ENCODE data around the gene ASPDH.
A peak's percentile ranks its signal among the peaks of the same experiment; 100 is the strongest.

Gene ASPDH

DNA sequence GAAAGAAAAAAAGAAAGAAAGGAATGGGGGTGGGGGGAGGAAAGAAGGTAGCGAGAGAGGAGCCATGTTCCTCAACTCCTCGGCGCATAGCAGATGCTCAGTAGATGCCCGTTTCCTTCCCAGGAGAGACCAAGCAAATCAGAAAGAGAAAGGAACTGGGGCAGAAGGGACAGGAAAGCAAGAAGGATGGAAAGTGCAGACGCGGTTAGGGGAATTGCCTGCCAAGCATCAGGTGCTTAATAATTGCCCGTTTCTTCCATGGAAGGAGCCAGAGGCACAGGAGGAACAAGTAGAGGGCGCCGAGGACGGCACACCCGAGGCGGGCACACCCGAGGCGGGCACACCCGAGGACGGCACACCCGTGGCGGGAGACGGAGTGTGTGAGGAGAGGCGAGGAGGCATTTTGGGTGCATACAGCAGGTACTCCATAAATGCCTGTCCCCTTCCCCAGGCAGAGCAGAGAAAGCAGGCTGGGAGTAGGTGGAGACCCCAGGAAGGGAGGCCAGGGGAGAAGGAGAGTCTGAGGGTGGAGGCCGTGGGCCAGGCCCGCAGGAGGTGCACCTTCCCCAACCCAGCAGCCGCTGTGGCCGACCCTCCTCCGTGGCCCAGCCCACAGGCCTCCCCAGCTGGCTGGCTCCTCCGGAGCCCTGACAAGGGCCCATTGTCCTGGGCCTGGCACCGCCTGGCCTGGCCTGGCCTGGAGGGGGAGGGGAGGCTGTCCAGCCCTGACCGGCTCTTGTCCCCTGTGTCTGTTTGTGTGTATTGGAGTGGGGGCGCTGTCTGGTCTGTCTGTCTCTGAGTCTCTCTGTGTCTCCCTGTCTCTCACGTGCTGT is 17.3 kb downstream of the ASPDH start:
- no peak for DNase-seq (ENCODE audit: low read depth)

DNA sequence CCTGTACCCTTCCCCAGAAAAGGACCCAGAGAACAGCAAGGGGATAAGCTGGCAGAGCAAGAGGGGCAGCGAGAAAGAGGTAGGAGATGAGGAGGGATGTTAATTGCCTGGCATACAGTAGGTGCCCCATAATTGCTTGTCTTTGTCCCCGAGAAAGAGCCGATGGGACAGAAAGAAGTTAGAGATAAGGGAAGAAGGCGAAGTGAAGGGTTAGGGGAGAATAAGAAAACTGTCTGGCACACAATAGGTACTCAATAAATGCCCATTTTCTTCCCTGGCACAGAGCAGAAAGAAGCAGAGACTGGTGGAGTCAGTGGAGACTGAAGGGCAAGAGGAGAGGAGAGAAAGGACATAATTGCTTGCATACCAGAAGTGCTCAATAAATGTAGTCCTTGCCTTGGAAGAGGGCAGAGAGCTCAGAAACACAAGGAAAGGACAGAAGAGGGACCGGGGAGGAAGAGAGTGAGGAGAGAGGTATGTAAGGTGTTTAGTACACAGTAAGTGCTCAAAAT is 18.6 kb downstream of the ASPDH start:
- no peak for DNase-seq (ENCODE audit: low read depth)

DNA sequence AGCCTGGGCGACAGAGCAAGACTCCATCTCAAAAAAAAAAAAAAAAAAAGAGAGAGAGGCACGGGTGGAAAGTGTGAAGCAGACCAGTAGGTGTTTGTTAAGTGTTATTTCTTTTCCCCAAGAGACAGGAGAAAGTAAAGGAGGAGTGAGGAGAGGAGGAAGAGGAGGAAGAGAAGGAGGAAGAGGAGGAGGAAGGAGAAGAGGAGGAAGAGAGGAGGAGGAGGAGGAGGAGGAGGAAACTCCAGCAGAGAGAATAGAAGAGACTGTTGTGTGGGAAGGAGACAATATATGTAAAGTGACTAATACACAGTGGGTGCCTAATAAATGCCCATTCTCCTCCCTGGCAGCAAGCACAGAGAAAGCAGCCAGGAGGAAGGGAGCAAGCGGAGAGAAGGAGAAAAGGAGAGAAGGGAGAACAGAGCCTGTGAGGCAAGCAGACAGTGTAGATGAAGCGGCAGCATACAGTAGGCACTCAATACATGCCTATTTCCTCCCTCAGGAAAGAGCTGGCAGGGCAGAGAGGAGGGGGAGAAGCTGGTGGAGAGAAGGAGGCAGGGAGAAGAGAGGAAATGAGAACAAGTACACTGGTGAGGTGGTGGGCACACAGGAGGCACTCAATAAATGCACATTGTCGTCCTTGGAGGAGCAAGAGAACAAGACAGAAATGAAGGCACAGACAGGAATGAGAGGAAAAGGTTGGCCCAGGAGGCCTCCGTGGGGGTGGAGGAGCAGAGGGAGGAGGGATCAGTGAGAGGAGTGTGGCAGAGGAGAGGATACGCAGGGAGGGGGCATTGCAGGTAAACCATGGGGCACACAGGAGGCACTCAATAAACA is 19.3 kb downstream of the ASPDH start:
- no peak for DNase-seq (ENCODE audit: low read depth)

DNA sequence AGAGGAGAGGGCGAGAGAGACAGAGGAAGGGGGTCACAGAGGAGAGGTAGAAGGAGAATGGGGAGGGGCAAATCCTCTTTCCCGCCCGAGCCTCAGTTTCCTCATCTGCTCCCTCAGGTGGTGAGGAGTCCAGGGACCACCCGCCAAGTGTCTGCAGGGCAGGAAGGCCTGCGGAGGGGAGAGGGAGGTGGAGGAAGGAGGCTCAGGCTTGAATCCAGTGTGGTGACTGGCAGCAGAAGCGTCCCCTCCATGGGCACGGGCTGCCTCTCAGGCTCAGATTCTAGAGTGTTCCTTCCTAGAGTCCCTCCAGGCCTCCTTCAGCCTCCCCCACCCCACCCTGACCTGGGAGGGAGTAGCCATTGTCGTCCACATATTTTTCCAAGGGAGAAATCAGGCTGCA is 20.5 kb downstream of the ASPDH start:
- no peak for DNase-seq (ENCODE audit: low read depth)

DNA sequence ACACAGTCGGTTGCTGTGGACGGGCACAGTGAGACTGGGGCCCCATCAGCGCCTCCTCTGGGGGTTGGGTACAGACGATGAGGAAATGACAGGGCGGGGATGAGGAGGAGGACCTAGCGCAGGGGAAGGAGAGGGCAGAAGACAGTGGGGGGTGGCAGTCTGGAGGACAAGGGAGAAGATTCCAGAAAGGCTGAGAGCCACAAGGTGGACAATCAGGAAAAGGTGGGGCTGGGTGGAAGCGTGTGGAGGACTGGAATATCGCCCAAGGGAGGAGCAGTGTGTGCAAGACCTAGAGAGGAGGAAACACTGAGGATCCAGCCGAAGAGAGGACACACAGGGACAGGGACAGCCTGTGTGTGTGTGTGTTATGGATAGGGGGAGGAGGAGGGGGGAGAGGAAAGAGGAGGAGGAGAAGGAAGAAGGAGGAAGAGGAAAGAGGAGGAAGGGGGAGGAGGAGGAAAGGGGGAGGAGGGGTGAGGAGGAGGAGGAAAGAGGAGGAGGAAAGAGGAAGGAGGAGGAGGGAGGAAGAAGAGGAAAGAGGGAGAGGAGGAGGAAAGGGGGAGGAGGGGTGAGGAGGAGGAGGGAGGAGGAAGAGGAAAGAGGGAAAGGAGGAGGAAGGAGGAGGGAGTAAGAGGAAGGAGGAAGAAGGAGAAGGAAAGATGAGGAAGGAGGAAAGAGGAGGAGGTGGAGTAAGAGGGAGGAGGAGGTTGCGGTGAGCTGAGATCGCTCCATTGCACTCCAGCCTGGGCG is 21.2 kb downstream of the ASPDH start:
- no peak for DNase-seq (ENCODE audit: low read depth)

DNA sequence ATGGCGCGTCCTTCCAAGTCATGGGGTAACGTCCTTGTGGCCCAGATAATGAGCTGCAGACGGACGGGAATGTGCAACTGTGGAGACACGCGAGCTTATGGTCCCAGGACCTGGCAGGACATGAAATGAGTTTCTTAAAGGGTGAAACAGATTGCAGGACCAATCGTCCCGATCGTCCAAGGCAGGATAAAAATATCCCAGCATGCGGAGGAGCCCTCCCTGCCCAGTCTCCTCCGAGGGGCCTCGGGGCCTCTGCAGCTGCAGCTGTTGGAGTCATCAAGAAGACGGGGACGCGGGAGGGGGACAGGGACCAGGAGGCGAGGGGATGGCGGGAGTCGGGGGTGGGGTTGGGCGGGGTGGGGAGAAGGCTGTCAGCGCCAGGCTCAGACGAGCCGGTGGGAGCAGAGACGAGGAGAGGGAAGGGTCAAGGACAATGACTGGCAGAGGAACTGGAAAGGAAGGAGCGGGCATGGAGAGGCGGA is 22.7 kb downstream of the ASPDH start:
- DNase-seq (ENCODE audit: low read depth): no peak

DNA sequence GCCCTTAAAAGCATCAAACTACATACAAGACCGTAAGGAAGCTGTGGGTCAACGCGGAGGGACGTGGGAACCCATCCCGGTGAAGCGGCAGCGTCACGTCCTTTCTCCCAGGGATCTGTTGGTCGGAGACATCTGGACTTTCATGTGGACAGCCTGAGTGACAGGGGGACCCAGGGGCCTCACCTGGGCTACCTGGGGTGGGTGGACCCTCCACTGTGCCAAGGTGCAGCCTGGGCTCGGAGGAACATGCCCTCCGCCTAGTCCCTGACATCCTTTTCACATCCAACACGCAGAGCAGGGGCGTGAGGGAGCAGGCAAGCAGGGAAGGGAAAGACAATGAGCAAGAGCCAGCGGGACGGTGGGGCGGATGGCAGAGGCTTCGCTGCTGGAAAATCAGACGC is 23.3 kb downstream of the ASPDH start:
- DNase-seq (ENCODE audit: low read depth): no peak

DNA sequence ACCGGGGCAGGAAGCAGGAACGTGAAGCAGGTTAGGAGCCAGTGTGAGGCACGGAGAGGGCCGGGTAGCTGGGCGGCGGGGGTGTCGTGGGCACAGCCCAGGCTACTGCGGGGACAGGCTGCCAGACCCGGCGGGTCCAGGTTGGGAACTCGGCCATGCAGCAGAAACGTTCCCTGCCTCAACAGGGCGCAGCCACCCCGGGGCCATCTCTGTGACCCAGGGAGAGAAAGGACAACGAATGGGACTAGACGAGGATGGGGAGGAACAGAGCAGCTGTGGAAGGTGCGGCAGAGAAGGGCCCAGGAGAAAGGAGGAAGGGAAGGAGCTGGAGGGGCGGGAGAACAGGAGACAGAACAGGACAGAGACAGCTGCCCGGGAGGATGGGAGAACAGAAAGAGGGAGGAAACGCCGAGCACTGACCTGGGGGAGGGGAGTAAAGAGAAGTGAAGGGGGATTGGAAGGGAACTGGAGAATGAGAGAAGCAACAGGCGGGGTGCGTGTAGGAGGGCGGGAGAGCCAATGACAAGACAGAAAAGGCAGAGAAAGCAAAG is 24.2 kb downstream of the ASPDH start:
- no peak for DNase-seq (ENCODE audit: low read depth)

DNA sequence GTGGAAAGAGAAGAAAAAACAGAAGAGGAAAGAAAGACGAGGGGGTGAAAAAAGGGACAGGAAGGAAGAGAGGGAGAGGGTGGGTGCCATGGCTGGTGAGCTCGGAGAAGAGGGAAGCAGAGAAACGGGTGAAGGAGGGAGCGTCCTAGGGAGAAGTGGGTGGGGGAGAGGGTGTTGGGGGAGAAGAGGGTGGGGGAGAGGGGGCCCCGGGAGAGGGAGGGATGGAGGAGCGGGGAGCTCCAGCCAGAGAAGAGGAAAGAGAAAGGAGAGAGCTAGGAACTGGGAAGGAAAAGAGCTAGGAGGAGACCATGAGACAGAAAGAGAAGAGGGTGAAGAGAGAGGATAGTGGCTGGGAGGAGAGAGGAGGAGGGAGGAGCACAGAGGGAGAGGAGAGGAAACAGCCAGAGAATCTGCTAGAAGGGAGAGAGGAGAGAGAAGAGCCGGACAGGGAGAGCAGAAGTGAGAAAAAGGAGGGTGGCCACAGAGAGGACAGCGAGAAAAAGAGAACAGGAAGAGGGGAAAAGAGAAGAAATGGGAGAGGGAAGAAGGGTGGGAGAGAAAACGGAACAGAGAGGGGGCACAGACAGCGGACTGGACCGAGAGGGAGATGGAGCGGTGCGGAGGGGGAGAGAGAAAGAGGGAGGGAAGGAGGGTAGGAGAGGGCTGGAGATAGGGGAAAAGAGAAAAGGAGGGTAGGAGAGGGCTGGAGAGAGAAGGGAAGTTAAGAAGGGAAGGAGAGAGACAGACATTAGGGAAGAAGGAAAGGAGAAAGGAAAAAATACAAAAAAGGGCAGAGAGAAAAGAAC is 25.1 kb downstream of the ASPDH start:
- DNase-seq (ENCODE audit: low read depth): no peak

DNA sequence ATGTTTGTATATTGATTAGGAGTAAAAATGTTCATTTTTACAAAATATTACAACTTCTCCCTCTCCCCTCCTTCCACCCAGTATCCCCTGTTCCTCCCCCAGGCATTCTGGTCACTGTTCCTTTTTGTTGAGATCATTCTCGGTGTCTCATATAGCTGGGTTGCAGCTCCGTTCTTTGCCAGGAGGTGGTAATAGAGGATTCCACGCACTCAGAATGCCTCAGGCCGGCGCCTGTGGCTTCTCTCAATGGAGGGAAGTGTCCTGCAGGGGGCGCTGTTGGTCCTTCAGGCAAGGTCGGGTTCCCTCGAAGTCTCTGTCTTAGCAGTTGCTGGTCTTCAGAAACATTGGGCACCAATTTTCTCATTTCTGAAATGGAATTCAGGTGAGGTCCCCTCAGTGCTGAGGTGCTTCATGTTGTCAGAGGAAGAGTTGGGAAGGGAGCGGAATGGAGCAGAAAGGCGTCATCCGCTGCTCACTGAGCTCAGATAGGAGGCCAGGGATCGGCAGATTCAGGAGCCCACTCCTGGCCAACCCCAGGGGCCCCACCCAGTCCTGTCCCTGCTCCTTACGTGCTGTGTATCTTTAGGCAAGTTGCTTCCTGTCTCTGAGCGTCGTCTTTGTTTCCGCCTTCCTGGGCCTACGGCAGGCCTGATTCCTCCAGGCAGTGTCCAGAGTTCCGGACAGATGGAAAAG is 26.7 kb downstream of the ASPDH start:
- DNase-seq (ENCODE audit: low read depth): no peak

DNA sequence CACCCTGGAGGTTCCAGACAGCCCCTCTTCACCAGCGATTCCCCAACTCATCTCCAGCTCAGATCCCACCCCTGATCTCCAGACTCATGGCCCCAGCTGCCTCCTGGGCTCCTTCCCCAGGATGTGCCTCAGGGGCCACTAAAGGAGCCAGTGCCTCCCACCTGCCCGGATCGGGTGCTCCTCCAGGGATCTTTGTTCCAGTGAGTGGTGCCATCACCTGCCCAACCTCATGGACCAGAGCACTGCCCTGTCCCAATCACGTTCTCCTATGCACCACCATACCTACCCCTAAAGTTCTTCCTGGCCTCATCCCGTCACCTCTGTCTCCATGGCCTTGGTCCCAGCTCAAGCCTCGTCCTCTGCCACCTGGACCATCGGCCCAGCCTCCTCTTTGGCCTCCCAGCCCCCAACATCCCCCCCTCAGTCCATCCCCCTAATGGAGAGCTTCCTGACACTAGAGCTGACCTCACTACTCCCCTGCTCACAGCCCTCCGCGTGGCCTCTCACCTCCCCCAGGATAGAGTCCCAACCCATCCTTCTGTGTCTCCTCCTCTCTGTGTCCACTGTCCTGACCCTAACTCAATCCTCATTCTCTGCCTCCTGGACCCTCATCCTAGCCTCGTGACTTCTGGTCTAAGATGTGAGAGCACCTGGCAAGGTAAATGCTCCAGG is 28.3 kb downstream of the ASPDH start:
- no peak for DNase-seq (ENCODE audit: low read depth)

DNA sequence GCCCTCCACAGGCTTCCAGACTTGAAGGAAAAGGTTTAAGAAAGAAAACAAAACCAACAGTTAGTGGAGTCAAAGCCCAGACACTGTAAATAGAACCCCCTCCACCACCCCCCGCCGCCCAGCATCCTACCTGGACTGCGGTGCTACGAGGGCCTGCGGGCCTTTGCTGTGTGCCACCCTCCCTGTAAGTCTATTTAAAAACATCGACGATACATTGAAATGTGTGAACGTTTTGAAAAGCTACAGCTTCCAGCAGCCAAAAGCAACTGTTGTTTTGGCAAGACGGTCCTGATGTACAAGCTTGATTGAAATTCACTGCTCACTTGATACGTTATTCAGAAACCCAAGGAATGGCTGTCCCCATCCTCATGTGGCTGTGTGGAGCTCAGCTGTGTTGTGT is 30.8 kb downstream of the ASPDH start:
- DNase-seq (ENCODE audit: low read depth): no peak

DNA sequence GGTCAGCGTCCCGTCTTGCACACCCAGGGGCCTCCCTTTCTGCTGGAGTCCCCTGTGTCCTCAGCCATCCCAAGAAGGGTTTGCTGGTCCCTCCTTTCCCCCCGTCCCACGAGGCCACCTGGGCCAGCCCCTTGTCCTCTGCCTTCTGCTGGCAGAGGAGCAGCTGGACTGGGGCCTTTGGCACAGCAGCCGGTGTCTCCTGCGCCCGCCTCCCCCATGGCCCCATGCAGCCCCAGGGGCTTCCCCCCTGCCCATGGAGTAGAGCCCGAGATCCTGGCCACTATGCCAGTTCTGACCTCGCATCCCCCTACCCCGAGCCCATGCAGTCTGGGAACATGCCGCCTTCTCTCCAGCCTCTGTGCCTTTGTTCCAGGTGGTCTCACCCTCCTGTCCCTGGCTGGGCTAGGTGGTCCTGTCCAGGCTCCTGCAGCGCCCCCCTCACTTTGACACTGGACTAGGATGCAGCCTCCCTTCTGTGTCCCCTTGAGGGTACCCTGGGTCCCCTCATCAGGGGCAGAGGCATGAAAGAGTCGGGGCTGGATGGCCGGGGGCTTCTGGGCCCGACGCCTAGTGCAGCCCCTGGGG is 31.4 kb downstream of the ASPDH start:
- DNase-seq (ENCODE audit: low read depth): no peak

DNA sequence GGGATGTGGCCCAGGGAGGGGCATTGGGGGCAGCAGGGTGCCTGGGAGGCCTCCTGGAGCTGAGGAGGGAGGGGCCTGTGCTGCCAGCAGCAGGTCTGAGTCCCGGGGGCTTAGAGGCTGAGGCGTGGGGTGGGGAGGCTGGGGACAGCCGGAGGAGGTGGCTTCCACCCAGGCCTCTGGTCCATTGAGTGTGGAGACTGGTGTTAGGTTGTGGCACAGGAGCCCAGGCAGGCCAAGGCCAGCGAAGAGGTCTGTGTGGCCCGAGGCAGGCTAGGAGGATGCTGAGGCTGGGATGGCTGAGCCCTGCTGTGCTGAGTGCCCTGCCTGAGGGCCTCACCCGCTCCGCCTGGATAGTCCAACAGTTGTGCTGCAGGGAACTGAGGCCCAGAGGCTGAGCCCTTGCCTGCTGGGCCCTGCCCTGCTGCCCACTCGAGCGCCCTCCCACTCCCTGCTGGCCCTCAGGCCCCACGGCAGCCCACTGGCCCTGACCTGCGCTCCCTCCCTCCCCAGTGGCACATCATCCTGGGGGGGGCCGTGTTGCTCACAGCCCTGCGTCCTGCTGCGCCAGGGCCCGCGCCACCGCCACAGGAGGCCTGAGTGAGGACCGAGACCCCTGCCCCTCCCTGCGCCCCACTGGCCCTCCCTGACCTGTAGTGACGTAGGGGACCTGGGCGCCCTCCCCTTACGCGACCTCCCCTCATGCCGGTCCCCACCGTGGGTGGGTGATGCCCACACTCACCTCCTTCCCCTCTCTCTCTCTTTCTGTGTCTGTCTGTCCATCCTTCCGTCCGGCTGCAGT is 32.2 kb downstream of the ASPDH start:
- no peak for DNase-seq (ENCODE audit: low read depth)

DNA sequence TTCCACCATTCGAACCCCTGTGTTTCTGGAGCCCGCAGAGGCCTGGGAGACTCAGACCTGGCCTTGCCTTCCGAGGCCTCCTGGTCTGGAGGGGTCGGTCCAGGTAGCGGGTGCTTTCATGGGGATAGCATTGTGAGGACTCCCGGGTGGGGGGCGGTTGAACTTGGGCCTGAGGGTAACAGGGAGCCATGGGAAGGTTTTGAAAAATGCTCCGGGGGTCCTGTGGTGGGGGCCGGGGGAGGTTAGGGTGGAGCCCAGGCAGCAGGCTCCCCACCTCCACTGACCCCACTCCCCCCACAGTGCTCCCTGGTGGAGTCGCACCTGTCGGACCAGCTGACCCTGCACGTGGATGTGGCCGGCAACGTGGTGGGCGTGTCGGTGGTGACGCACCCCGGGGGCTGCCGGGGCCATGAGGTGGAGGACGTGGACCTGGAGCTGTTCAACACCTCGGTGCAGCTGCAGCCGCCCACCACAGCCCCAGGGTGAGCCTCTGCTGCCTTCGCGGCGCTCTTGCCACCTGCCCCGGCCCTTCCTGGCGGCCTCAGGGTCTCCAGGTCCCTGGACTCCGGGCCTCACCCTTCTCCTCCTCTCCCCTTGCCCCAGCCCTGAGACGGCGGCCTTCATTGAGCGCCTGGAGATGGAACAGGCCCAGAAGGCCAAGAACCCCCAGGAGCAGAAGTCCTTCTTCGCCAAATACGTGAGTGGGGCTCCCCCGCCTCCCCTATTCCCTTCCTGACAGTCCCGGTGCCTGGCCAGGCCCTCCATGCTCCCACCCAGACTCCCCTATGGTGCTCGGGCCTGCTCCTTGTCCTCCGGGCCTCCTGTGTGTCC is 33.2 kb downstream of the ASPDH start:
- DNase-seq (ENCODE audit: low read depth): no peak

DNA sequence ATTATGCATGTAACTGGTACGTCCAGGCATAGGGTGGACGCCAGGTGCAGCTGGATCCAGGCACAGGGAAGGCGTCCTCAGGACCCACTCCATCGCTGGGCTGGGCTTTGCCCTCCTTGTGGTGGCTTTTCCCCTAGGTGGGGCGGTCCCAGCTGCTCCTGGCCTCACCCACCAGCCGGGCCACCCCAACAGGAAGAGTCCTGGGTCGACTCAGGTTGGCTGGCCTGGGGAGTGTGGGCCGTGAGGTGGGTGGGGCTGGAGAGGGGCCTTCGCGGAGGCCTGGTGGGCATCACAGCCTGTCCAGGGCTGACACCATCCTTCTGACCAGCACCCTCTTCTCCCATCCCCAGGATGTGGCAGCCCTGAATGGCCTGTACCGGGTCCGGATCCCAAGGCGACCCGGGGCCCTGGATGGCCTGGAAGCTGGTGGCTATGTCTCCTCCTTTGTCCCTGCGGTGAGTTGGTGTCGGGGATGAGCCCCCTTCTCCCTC is 33.9 kb downstream of the ASPDH start:
- DNase-seq (ENCODE audit: low read depth): no peak

DNA sequence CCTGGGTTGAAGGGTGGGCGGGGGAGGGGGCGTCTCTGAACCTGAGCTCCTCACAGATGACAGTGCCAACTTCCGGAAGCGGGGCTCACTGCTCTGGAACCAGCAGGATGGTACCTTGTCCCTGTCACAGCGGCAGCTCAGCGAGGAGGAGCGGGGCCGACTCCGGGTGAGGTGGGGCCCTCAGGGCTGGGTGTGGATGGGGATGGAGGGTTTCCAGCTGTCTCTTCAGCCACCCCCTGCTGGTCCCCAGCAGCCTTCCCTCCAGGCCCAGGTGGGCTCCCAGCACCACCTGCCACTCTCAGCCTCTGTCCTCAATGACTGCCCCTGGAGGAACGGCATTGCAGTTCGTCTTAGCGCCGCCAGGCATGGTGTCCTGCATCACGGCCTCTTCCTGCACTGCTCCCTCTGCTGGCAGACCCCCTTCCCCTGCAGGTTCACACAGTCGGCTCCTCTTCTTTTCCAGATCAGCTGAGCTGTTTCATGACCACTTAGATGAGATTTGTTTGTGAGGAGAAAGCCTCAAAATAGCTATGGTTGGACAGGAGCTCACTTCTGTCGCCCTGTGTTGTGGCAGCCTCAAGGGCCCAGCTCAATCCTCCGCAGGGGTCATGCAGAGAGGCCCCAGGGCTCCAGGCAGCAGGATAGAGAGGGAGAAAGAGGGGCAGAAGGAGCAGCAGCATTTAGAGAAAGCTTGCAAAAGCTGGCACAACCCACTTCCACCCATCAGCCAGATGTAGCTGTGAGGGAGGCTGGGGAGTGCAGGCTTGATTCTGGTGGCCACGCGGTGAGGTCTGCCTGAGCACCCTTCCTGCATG is 34.6 kb downstream of the ASPDH start:
- DNase-seq (ENCODE audit: low read depth): peak; percentile 51
